HG03066 (cell line): ENCODE results near the gene COPB2.
A peak's percentile ranks its signal among the peaks of the same experiment; 100 is the strongest.

ENCODE experiments used
- ATAC-seq: cut with Tn5 transposase; IDR thresholded peaks from one replicate; pipeline ENCODE4 v1.9.1; 2021; ENCODE audit warnings: low read depth; ENCODE audit not compliant: unreplicated experiment

Gene COPB2

GRCh38 chr3:139329364-139329850 is 60.0 kb downstream of the COPB2 start:
- ATAC-seq, result peak; percentile 94

- ATAC-seq, result no peak
These were observed 61.1 kb downstream of the COPB2 start for GRCh38 chr3:139328356-139328755.

GRCh38 chr3:139327861-139328260 is 61.6 kb downstream of the COPB2 start:
- ATAC-seq, result no peak

- no peak for ATAC-seq
These were observed 62.2 kb downstream of the COPB2 start for GRCh38 chr3:139327231-139327630.

GRCh38 chr3:139326707-139327106 is 62.7 kb downstream of the COPB2 start:
- ATAC-seq, result no peak

GRCh38 chr3:139326131-139326530 is 63.3 kb downstream of the COPB2 start:
- no peak for ATAC-seq

GRCh38 chr3:139325551-139325950 is 63.9 kb downstream of the COPB2 start:
- ATAC-seq, result no peak

- ATAC-seq, result no peak
These were observed 65.0 kb downstream of the COPB2 start for GRCh38 chr3:139324456-139324855.

- ATAC-seq, result no peak
These were observed 66.3 kb downstream of the COPB2 start for GRCh38 chr3:139323146-139323545.

GRCh38 chr3:139322346-139322745 is 67.1 kb downstream of the COPB2 start:
- no peak for ATAC-seq

GRCh38 chr3:139320551-139321309 is 68.7 kb downstream of the COPB2 start:
- no peak for ATAC-seq

GRCh38 chr3:139319428-139320402 is 69.7 kb downstream of the COPB2 start:
- no peak for ATAC-seq

- ATAC-seq, result no peak
These were observed 70.6 kb downstream of the COPB2 start for GRCh38 chr3:139318826-139319225.

- ATAC-seq, result no peak
These were observed 71.0 kb downstream of the COPB2 start for GRCh38 chr3:139318431-139318816.

- no peak for ATAC-seq
These were observed 71.6 kb downstream of the COPB2 start for GRCh38 chr3:139317660-139318430.

GRCh38 chr3:139317215-139317614 is 72.2 kb downstream of the COPB2 start:
- ATAC-seq, result no peak

GRCh38 chr3:139313921-139314320 is 75.5 kb downstream of the COPB2 start:
- ATAC-seq, result no peak

- no peak for ATAC-seq
These were observed 76.5 kb downstream of the COPB2 start for GRCh38 chr3:139312959-139313358.

- ATAC-seq, result no peak
These were observed 77.0 kb downstream of the COPB2 start for GRCh38 chr3:139312416-139312815.

- no peak for ATAC-seq
These were observed 77.9 kb downstream of the COPB2 start for GRCh38 chr3:139311557-139311956.

GRCh38 chr3:139310474-139310933 is 78.9 kb downstream of the COPB2 start:
- no peak for ATAC-seq
